HepG2 (cell line): ENCODE measurements around the gene DLG2. TPM values are rescaled to one million over a fixed set of nuclear protein-coding genes. Genes with fewer than 3 reads are reported as not detected.

Experiments
- ATAC-seq: fragments of 200-7000 bp; cut with Tn5 transposase; 3 replicates; pipeline ENCODE4 v1.9.1; 2020; ENCODE audit warnings: mild to moderate bottlenecking, moderate library complexity
- BruUV-seq: library from RNA; stranded (reverse); fragments of 400-500 nt; replicated peaks from 2 replicates; lab custom pipeline; 2021; lab: Mats Ljungman, UMichigan
- CTCF ChIA-PET: fragments of 300-600 bp; formaldehyde crosslinking; extraction: SDS; loops from one replicate; lab custom pipeline; 2021; ENCODE audit warnings: low total read pairs, inconsistent platforms, low intra/inter-chr PET ratio; lab: Yijun Ruan, JAX
- POLR2A ChIA-PET: fragments of 350-600 bp; sonication (Branson Sonifier 250); formaldehyde crosslinking; loops from one replicate; lab custom pipeline; 2020; ENCODE audit warnings: antibody characterized with exemption, inconsistent platforms; lab: Yijun Ruan, JAX
- DNase-seq: peaks from one replicate; pipeline ENCODE4 v3.0.0-alpha.2; 2015; ENCODE audit warnings: low spot score
- FAIRE-seq: peaks from 3 replicates; lab custom pipeline; 2011; peaks lifted over from hg19 to GRCh38; lab: Jason Lieb, UNC
- H2AFZ ChIP-seq: one replicate; pipeline ENCODE4 v1.6.1; 2011; ENCODE audit warnings: low read length, inconsistent platforms
- H3K27ac ChIP-seq: fragments of 300-600 bp; 3 replicates; pipeline ENCODE4 v1.8.0; 2011; ENCODE audit warnings: mixed run types, mild to moderate bottlenecking, mixed read lengths, low read length, inconsistent platforms; ENCODE audit not compliant: insufficient read depth; ENCODE audit errors: extremely low read length
- H3K27me3 ChIP-seq, 2 experiments: fragments of 200-600 bp in 1 of 2; 2 replicates in 1 of 2; 3 replicates in 1 of 2; pipeline versions ENCODE4 v1.6.0 to v1.8.0; 2011; ENCODE audit warnings: low read length in 2 of 2, mild to moderate bottlenecking in 2 of 2, moderate library complexity in 2 of 2, inconsistent platforms in 1 of 2; ENCODE audit not compliant: insufficient read depth in 2 of 2, control insufficient read depth in 1 of 2
- H3K36me3 ChIP-seq, 2 experiments: fragments of 200-600 bp in 1 of 2; replicated peaks in 1 of 2; 2 replicates in 1 of 2; 3 replicates in 1 of 2; pipeline versions ENCODE4 v1.5.1 to v1.8.0; 2011; ENCODE audit warnings: low read length in 2 of 2, inconsistent platforms in 1 of 2; ENCODE audit not compliant: insufficient read depth in 2 of 2, control insufficient read depth in 1 of 2
- H3K4me1 ChIP-seq: 2 replicates; pipeline ENCODE4 v1.5.1; 2012; ENCODE audit warnings: low read length, inconsistent platforms; ENCODE audit not compliant: insufficient read depth
- H3K4me2 ChIP-seq: 2 replicates; pipeline ENCODE4 v1.6.0; 2011; ENCODE audit warnings: low read depth, low read length, inconsistent platforms
- H3K4me3 ChIP-seq, 3 experiments: fragments of 200-600 bp in 1 of 3; sonication (generic), shearing (Covaris generic) in 1 of 3; replicated peaks in 1 of 3; 2 replicates each; pipeline ENCODE4 v1.5.1; 2011 to 2016; ENCODE audit warnings: low read length in 3 of 3, inconsistent platforms in 2 of 3, low read depth in 2 of 3, mild to moderate bottlenecking in 2 of 3, control low read depth in 1 of 3, mixed read lengths in 1 of 3; ENCODE audit not compliant: insufficient read depth in 1 of 3
- H3K79me2 ChIP-seq: one replicate; pipeline ENCODE4 v1.6.1; 2011; ENCODE audit warnings: low read length, inconsistent platforms; ENCODE audit not compliant: insufficient read depth
- H3K9ac ChIP-seq: 2 replicates; pipeline ENCODE4 v1.6.0; 2011; ENCODE audit warnings: mild to moderate bottlenecking, low read depth, low read length, inconsistent platforms; ENCODE audit not compliant: insufficient read depth
- H3K9me3 ChIP-seq: 2 replicates; pipeline ENCODE4 v1.5.1; 2012; ENCODE audit warnings: mild to moderate bottlenecking, low read length
- H4K20me1 ChIP-seq: 2 replicates; pipeline ENCODE4 v1.6.0; 2011; ENCODE audit warnings: inconsistent platforms, mild to moderate bottlenecking, low read length, moderate library complexity; ENCODE audit not compliant: insufficient read depth
- CREB1 ChIP-seq, 2 experiments: fragments of 450-650 bp in 1 of 2; IDR thresholded peaks; 2 replicates each; pipeline ENCODE4 v1.6.1; 2016 to 2017; ENCODE audit warnings: control low read depth in 1 of 2, mild to moderate bottlenecking in 1 of 2, missing compliant biosample characterization in 1 of 2, missing genetic modification characterization in 1 of 2
- KLF9 ChIP-seq: IDR thresholded peaks from 2 replicates; pipeline ENCODE4 v1.6.1; 2016; ENCODE audit warnings: low read depth
- KMT2B ChIP-seq: IDR thresholded peaks from 2 replicates; pipeline ENCODE4 v1.6.1; 2016; ENCODE audit warnings: missing genetic modification reagents, missing compliant biosample characterization
- NR2F1 ChIP-seq, 2 experiments: fragments of 450-650 bp in 1 of 2; formaldehyde crosslinking in 1 of 2; IDR thresholded peaks; 2 replicates each; pipeline versions ENCODE4 v1.5.0 to v1.6.1; 2016 to 2020; ENCODE audit warnings: mild to moderate bottlenecking in 1 of 2, missing compliant biosample characterization in 1 of 2, missing genetic modification reagents in 1 of 2, moderate library complexity in 1 of 2
- TBL1XR1 ChIP-seq: fragments of 150-350 bp; IDR thresholded peaks from 2 replicates; pipeline ENCODE4 v1.6.1; 2014; ENCODE audit warnings: borderline replicate concordance, low read length; ENCODE audit not compliant: partially characterized antibody
- ZNF564 ChIP-seq: sonication (generic); formaldehyde crosslinking; IDR thresholded peaks from 2 replicates; pipeline ENCODE4 v1.8.1; 2023; ENCODE audit warnings: mild to moderate bottlenecking, missing genetic modification reagents
- ZNF615 ChIP-seq: sonication (generic); formaldehyde crosslinking; IDR thresholded peaks from 2 replicates; pipeline ENCODE4 v1.5.0; 2020; ENCODE audit warnings: mild to moderate bottlenecking, missing genetic modification reagents, borderline replicate concordance
- WGBS: methylation state at CpG from one replicate; pipeline ENCODE4 v1.1.6; 2017; ENCODE audit warnings: low lambda C conversion rate; 5-methylcytosine and 5-hydroxymethylcytosine counted together
- in situ Hi-C: cut with HindIII; loops from 2 replicates; pipeline ENCODE4 v1.10.0; 2017; ENCODE audit warnings: low pct_unique_long_range_greater_than_20kb; ENCODE audit not compliant: extremely low pct_ligation_motif_present
- intact Hi-C: fragments of 100-400 bp; cut with micrococcal nuclease; formaldehyde crosslinking; loops from one replicate; pipeline ENCODE4 v1.10.0; 2022; ENCODE audit not compliant: unreplicated experiment
- polyA plus RNA-seq, 8 experiments: library from polyadenylated mRNA; depleted of rRNA in 3 of 8; stranded (reverse) in 7 of 8; unstranded in 1 of 8; fragments of >200 nt; fragmentation: Illumina TruSeq in 4 of 8; extraction: Trizol in 4 of 8; gene quantifications; 2 replicates each; pipeline versions ENCODE4 v1.2.1 to v1.2.3, GENCODE V29; 2011 to 2016; ENCODE audit warnings: low read depth in 4 of 8, missing spikeins in 1 of 8, mixed read lengths in 1 of 8; ENCODE audit not compliant: insufficient read depth in 1 of 8
- total RNA-seq, 5 experiments: library from RNA; depleted of rRNA; stranded (reverse); fragments of >200 nt; fragmentation: Illumina TruSeq; extraction: Trizol; gene quantifications; 2 replicates each; pipeline ENCODE4 v1.2.3, GENCODE V29; 2016; ENCODE audit warnings: low read depth in 1 of 5
- TF ChIP-seq, protein P1 (sequence below): sonication (generic); formaldehyde crosslinking; IDR thresholded peaks from 2 replicates; pipeline ENCODE4 v1.8.1; 2023; ENCODE audit warnings: mild to moderate bottlenecking, missing genetic modification reagents
- TF ChIP-seq, protein P2 (sequence below): sonication (generic); formaldehyde crosslinking; IDR thresholded peaks from 2 replicates; pipeline ENCODE4 v1.4.0; 2020; ENCODE audit warnings: mild to moderate bottlenecking, missing genetic modification reagents

Gene DLG2
- total and polyA plus RNA-seq, 2 of the 13 experiments (the other 11 are each of a cell fraction or from before 2014, with no cell fraction given), result 0.46 to 1.0 TPM

DNA sequence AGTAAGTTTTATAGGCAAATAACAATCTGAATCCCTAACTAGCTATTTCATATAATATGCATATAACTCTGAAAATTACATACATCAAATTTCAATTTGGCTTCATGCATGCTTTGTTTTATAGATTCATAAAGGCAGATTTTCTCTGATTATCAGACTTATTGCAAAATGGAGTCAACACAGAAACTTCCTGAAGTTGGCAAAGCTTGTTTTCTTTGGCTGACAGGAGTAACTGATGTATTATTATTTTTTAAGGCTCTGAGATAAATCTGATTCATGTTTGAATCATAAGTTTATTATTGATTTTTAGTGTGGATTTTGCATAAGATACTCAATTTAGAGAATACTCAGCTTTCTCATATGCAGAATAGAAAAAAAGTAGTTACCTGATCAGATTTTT, 1984.6 kb downstream of the DLG2 start (continued):
- TF ChIP-seq TBL1XR1 (no peak), KLF9 (CRISPR knock-in tag) (no peak), ZNF615 (CRISPR knock-in tag) (no peak), NR2F1 (CRISPR knock-in tag; IDR thresholded peaks at IDR 0.05) (no peak), ZNF564 (CRISPR knock-in tag) (no peak), KMT2B (CRISPR knock-in tag) (no peak)
- TF ChIP-seq, protein P1, sequence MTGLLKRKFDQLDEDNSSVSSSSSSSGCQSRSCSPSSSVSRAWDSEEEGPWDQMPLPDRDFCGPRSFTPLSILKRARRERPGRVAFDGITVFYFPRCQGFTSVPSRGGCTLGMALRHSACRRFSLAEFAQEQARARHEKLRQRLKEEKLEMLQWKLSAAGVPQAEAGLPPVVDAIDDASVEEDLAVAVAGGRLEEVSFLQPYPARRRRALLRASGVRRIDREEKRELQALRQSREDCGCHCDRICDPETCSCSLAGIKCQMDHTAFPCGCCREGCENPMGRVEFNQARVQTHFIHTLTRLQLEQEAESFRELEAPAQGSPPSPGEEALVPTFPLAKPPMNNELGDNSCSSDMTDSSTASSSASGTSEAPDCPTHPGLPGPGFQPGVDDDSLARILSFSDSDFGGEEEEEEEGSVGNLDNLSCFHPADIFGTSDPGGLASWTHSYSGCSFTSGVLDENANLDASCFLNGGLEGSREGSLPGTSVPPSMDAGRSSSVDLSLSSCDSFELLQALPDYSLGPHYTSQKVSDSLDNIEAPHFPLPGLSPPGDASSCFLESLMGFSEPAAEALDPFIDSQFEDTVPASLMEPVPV (CRISPR knock-in tag), result no peak

DNA sequence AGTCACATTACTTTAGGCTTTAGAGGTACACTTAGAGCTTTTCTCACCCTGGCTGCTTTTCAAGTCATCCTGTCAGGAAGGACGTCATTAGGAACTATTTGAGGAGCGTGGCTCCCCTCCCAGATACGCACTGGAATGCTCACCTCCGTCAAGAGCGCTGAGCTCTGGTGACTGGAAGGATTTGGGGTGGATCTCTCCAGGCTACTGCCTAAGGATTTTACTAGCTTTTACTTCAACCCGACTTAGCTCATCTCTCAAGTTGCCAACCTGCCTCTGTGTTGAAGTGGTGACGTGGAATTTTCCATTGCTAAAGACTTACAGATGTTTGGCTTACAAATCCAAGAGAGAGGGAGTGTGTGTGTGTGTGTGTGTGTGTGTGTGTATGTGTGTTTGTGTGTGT, 1985.6 kb downstream of the DLG2 start:
- H3K9ac ChIP-seq, result no peak overlapping the region
- no peaks in the 10 kb centered on the region for H3K4me1 ChIP-seq
- H3K79me2 ChIP-seq, result no peaks in the 10 kb centered on the region
- no peak overlapping the region for H3K4me3 ChIP-seq
- H3K36me3 ChIP-seq, result no peaks in the 10 kb centered on the region
- in situ Hi-C loops, result no loop called here
- FAIRE-seq (no peak), DNase-seq (no peak), ATAC-seq (no peak)
- H2AFZ ChIP-seq, result no peak overlapping the region
- H3K4me2 ChIP-seq, result no peak overlapping the region
- no peaks in the 10 kb centered on the region for H3K9me3 ChIP-seq
- CTCF ChIA-PET, result no interaction called here
- POLR2A ChIA-PET, result no interaction called here
- 38% methylated on average over 7 of the region's 7 CpGs for WGBS
- H3K27me3 ChIP-seq, result no peaks in the 10 kb centered on the region
- H4K20me1 ChIP-seq, result no peaks in the 10 kb centered on the region
- TF ChIP-seq CREB1 (IDR thresholded peaks at IDR 0.05) (0 out of 2 replicates have a peak, but pooled peaks have one; percentile 37), CREB1 (CRISPR knock-in tag; IDR thresholded peaks at IDR 0.05) (no peak)
- TF ChIP-seq, protein P2, sequence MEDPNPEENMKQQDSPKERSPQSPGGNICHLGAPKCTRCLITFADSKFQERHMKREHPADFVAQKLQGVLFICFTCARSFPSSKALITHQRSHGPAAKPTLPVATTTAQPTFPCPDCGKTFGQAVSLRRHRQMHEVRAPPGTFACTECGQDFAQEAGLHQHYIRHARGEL (CRISPR knock-in tag), result no peak
- TF ChIP-seq, all 625 proteins: peak for 1
- no peak overlapping the region for H3K27ac ChIP-seq
- intact Hi-C loops, result no loop called here
- no TSS peak for BruUV-seq
